GM19238 (cell line): Measurements from ENCODE around the gene SLC38A9.

ENCODE experiments used
- DNase-seq: peaks from one replicate; pipeline ENCODE4 v3.0.0; 2011; ENCODE audit warnings: low spot score; ENCODE audit not compliant: insufficient read length

Gene SLC38A9

DNA sequence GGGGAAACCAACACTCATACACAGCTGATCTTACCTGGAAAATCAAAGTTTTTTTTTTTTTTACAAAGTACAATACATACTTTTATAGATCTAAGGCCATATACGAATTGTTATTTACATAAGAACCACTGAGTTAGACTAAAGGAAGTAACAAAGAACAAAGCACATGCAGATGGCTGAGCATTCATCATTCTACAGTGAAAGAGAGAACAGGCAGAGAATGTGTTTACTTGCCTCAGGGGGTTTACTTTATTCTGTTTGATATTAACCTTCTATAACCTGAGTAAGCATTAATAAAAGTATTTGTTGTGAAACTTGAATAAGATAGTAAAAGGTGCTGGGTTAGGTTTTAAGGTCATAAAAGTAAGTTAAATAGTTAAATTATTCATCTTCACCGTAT, 54.7 kb downstream of the SLC38A9 start:
- no peak for DNase-seq

DNA sequence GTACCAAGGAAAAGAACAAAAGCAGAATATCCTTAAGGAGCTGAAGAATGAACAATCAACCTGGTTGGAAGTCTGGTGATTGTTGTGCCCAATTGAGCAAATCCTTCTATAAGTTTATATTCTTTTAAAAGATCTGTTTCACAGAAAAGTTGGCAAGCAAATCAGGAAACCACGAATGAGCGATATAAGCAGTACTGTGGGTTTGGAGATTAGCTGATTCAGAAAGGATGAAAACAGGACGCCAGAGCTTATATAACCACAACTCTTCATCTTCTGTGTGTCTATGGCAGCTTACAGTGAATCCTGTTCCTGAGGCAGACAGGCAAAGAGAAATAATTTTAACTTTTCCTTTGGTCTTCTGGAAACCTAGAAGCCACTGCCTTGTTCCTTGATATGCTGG, 61.7 kb downstream of the SLC38A9 start:
- no peak for DNase-seq

DNA sequence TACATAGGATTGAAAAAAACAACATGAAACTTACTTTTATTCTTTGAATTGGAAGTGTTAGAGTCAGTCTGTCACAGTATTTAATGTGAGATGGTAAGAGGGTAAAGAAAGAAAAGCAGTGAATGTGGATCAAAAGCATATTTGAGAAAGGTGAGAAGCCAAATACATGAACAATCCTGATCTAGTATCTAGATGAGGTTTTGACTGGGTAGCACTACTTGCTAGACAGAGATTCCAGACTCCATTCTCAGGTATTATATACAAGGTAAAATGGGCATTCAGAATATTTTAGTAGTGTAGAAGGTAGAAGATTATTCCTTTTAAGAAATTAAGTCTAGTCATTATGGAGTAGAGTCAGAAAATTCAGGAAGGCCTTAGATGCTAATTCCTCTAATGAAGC, 62.2 kb downstream of the SLC38A9 start:
- no peak for DNase-seq

DNA sequence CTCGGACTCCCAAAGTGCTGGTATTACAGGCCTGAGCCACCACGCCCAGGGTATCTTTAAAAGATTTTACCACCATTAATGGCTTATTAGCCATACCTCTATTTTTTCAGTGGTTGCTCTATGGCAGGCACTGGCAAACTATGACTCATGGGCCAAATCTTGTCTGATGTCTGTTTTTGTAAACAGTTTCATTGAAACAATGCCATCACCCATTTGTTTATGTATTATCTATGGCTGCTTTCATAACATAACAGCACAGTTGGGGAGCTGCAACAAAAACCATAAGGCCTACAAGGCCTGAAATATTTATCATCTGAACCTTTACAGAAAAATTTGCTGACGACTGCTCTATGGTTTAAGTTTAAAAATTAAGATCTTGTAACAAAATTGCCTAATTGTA, 66.8 kb downstream of the SLC38A9 start:
- no peak for DNase-seq

DNA sequence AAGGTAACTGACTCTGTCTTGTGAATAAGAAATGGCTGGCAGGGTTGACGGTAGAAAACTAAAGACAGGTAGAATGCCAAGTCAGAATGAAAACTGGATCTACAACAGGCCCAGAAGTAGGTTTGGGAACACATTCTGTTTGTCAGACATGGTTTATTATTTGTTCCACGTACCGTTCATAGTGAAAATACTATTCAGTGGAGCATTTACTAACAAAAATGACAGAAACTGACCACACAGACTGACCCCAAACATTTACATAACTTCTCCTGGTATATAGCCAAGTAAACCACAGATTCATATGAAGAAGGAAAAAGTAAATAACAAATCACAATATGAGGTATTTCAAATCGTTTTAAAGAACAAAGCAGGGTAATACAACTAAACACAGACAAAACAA, 73.7 kb downstream of the SLC38A9 start:
- no peak for DNase-seq

DNA sequence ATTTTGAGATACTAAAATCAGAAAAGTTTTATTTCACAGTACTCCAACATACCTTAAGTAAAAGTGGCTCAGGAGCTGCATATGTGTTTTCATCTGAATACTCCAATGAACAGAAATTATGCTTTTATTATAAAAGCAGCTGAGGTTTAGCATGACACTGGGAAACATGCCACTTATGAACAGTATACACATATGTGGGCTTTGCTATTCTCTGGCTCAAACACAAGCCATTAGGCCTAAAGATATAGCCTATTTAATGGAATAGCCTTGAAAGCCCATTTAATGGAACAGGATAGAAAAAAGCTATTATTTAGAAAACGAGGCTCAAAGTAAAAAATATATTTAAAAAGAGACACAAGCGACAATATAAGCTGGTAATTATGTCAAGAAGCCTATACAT, 74.1 kb downstream of the SLC38A9 start:
- DNase-seq, result no peak

DNA sequence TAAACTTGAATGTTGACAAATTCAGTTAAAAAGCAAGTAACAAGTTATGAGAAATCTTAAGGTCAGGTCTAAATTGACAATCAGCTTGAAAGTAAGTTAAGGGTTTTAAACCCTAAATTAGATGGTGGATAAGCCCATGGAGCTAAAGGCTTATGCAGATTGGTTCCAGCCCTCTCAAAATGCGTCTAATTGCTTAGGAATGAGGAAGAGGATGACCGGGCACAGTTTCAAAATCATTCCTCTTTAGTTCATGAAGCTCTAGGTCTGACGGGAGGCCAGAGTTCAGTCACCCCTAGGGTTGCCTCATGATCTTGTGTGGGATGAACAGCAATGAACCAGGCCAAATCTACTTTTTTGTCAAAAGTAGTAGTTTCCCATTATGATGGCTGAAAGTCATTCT, 75.4 kb downstream of the SLC38A9 start:
- no peak for DNase-seq

DNA sequence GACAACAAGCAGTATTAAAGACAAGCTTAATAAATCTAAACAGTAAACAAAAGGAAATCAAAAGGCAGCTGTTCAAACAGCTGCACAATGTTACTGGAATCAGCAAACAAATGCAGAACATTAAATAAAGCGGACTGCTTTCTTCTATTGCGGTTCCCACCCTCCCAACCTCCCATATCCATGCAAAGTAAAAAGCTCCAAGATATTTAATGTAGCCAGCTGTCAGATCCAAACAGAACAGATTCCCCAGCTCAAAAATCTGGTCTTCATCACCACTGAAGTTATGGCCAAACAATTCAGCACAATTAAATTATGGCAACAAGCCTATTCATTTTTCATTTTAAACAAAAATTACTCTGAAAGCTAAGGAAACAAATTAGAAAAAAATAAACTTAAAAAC, 75.9 kb downstream of the SLC38A9 start:
- DNase-seq, result no peak

DNA sequence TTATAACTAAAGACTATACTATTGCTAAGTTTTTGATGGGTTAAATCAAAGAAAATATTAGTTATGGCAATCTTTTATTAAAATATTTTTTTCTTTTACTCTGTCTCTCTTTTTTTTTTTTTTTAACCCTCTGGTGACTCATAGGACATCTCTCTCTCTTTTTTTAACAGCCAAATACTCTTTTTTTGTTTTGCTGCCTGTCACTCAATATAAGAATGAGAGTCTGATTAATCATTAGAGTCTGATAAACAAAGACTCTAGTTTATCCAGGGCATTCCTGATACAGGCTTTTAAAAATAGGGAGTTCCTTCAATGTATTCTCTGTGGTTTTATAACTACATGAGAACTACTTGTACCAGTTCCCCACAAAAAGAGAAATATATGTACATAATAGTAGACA, 77.3 kb downstream of the SLC38A9 start:
- no peak for DNase-seq

DNA sequence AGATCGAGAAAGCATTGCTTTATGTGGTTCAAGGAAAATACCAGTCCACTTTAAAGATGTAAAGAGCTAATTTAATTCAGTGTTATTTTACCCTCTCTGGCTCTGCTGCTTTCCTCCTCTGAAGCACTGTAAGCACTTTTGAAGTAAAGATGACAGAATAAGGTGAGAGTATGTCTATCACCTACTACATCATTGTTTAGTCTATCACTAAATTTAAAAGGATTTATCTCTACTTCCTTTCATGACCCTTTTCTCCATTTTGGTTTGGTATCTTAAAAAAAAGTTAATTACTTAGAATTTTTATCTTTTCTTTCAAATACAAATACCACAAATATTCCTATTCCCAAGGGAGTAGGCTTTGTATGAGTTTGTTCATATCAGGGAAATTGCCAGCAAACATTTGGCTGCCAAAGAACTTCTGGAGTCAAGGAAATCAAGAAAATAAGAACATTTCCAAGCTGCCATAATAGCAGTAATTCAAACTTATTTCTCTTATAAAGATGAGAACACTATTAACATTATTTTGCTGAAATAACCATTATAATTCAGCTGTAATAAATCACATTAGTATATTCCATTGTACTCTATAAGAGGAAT, 77.8 kb downstream of the SLC38A9 start:
- no peak for DNase-seq

DNA sequence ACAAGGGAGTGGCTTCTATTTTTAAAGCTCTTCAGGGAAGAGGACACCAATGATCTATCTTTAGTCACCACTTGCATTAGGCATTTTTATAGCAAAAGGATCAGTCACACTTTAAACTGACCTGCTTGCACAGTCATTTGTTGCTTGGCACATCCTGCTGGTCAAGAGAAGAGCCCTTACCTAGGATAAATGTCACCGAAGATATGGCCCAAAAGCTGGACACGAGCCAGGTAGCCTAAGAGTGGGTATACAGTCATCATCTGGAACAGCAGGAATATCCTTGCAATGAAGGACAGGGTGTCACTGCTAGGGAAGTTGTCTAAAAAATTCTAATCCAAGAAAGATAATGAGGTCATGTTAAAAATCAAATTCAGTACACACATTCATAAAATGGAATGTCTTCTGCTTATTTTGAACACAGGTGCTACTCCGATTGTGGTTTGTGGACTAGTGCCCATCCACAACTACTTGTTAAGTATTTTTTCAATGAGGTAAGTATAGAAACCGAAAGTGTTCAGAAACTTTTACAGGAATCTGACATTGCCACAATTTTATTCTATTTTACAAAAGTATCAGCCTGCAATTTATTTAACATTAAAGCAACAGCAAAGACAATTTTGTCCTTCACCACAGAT, 78.4 kb downstream of the SLC38A9 start:
- DNase-seq, result no peak

DNA sequence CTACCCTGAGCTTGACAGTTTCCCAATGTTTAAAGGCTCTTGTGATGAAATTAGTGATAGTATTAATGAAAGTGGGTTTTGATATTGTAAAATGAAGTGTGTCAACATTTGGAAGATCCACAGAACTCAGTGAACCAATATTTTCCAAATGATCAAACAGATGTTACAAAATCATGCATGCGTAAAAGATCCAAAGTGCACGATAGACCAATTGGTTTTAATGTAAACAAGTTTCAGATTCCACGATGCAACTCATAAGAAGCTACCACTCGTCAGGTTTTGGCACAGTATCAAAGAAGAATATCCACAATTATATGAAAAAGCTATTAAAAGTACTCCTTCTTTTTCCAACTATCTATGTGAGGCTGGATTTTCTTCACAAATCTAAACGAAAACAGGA, 82.3 kb downstream of the SLC38A9 start:
- DNase-seq, result no peak

DNA sequence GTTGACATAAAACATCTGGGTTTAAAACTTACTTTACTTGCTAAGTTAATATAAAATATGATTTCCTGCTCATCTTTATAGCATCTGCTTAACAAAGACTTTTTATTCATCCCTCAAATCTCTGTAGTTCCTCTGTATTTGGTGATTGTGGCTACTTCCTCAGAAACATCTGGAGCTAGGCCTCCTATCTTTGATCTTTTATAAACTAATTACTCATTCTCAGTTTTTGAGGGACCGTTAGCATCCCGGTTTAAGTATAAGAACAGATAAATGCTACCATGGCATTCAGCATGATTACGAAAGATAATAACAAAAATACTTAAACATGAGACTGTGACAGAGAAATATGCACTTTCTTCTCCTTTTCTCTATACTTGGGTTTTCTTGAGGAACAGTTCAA, 85.3 kb downstream of the SLC38A9 start:
- DNase-seq, result no peak

DNA sequence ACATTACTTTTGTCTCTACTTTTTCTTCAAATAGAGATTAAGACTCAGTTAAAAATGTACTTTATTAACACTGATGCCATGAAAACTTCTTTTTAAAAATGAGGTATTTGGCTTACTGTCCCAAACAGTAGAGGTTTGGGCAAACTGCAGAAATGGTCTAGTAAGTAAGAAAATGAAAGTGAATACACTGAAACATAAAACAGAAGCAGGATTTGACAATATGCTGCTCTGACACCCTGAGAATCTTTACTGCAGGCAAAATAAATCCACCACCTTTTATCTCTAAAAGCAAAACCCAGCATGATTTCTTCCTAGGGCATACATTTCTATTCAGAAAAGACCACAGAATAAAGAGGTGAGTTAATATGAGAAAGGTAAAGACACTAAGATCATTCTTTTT, 86.2 kb downstream of the SLC38A9 start:
- DNase-seq, result no peak

DNA sequence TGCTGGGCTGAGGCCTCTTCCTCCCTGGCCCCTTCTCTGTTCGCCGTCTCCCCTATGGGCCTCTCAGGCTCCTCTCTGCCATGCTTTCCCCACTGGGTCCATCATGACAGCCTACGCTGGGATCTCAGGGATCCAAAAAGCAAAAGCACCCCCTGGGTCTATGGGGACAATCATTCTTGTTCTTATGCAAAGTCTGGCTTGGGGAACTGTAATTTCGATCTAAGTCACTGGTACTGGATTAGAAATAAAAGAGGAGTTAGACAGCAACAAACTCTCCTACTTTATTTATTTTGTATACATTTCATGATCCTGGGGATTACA, 86.6 kb downstream of the SLC38A9 start:
- DNase-seq, result no peak

DNA sequence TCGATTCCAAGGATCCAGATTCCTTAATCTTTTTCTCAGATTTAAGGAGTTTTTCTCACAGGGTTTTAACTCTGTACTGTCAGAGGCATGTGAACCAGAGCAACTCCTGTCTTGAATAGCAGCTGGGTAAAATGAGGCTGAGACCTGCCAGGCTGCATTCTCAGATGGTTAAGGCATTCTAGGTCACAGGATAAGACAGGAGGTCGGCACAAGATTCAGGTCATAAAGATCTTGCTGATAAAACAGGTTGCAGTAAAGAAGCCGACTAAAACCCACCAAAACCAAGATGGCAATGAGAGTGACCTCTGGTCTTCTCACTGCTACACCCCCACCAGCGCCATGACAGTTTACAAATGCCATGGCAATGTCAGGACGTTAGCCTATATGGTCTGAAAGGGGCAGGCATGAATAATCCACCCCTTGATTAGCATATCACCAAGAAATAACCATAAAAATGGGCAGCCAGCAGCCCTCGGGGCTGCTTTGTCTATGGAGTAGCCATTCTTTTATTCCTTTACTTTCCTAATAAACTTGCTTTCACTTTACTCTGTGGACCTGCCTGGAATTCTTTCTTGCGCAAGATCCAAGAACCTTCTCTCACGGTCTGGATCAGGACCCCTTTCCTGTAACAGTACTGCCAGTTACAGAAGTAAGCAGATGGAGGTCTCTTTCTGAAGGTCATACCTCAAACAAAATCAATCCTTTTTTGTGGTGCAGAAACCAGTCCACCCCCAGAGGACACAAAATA, 87.1 kb downstream of the SLC38A9 start:
- no peak for DNase-seq

DNA sequence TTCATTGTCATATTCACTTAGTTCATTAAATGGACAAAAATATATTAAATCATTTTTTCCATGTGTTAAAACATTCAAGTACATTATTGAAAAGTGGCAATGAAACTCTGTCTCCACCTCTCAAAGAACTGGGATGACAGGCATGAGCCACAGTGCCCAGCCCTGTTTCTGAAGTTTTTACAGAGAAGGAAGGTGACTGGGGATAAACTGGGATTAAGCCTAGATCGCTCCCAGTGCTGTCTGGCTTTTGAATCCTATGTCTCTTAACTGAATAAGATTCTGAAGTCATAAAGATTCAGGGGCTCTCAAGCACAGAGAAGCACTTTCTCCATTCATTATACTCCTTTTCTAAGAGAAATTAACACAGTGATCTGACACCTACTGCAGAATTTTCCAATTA, 88.3 kb downstream of the SLC38A9 start:
- no peak for DNase-seq

DNA sequence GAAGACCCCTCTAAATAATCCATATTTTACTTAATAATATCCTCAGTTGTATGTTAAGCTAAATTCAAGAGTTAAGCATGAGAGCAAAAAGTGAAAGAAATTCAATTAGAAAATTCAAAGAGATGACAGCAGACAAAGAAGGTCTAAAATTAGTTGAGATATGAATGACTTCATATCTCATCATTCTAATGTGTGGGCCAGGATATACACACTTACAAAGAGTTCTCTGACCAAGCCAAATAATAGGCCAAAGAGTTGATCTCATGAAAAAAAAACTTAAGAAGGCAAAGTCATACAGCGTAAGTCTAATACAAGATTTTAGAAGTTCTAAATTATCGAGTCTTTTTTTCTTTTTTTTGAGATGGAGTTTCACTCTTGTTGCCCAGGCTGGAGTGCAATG, 89.7 kb downstream of the SLC38A9 start:
- DNase-seq, result no peak

DNA sequence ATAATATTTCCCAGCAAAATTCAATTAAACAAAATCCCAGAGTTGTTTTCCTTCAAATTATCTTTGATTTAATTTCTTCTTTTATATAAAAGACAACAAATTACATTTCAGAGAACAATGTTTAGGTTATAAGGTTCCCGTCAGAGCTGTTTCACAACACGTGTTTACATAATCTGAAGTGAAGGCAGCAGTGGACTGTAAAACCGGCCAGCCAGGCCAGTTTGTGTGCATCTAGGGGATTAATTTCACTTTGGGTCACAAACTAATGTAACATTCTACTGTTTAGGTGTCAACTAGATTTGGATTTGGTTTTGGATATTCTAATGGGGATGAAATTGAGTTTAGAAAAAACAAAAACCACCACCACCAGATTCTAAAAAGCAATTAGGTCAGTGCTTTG, 90.9 kb downstream of the SLC38A9 start:
- no peak for DNase-seq

DNA sequence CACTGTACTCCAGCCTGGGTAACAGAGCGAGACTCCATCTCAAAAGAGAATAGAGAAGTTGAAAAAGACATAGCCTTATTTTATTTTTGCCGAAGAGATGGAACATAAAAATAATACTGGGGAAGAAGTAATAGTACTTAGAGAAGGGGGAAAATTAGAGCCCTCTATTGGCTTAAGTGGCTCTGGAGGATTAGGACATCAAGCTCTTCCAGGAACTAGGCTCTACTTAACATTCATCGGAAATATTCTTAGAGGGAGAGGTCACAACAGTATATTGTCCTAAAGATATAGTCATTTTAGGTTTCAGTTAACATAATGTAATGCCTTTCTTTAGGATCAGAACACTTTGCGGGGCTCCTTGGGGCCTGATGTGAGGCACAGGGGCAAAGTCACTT, 91.4 kb downstream of the SLC38A9 start:
- DNase-seq, result no peak

DNA sequence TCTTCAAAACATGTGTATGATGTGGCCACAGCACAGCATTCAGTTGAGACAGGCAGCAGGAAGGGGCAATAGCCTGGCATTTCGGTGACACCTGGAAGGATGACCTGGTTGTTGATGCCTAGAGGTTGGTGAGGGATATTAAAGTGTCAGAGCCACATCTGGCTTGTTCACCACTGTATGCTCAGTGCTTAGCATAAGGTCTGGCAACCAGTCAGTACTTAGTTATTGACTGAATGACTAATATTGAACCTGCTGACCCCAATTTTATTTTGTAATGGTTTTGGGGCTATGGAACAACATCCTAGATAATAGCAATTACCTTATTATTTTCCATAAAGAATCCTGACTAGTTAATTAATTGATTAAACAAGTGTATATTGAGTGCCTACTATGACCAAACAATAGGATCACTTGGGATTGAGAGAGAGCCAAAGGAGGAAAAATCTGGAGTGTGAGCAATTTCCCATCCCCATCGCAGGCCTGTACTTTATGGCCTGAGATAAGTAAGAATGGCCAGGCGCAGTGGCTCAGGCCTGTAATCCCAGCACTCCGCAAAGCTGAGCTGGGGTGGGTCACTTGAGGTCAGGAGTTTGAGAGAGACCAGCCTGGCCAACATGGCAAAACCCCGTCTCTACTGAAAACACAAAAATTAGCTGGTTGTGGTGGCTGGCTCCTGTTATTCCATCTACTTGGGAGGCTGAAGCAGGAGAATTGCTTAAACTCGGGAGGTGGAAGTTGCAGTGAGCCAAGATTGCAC, 91.9 kb downstream of the SLC38A9 start:
- DNase-seq, result no peak

DNA sequence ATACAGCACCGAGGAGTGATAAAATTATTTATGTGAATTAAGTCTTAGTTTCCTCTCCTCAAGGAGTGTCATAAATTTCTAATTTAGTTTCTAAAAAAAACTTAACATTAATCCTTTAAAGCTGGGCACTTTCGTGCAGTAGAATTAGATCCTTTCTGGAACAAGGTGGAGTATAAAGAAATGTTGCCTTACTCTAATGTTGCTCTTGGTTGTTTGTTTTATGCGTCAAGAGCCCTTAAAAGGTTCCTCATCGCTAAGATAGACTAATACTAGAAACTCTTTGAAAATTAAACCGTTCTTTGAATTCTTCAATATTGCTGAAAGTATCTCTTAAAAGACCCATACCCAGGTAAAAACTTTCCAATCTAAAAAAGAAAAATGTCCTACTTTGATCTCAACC, 93.8 kb downstream of the SLC38A9 start:
- no peak for DNase-seq
